Psoas muscle (tissue), 8 donors: Measurements from ENCODE around the gene TRIM37. TPM values are rescaled to one million over a fixed set of nuclear protein-coding genes. Genes with fewer than 3 reads are reported as not detected.
"Not testable (repeated sequence)": the region's sequence is repeated elsewhere in the genome, so short reads cannot be mapped to it uniquely, and the experiment has no call there.

Source experiments
- ATAC-seq, 4 donors: fragments of 200-7000 bp; cut with Tn5 transposase; one replicate each; pipeline ENCODE4 v1.9.1; 2020; ENCODE audit warnings: moderate library complexity in 3 of 4, mild to moderate bottlenecking in 2 of 4
- DNase-seq, 2 donors: peaks; one replicate each; pipeline ENCODE4 v3.0.0-alpha.2; 2020
- H3K27ac ChIP-seq: fragments of 200-600 bp; one replicate; pipeline ENCODE4 v1.8.0; 2022
- H3K27me3 ChIP-seq, 3 donors: fragments of 200-600 bp in 1 of 3; one replicate each; pipeline versions ENCODE4 v1.6.1 to v1.8.0; 2013 to 2022; ENCODE audit warnings: low read length in 2 of 3, mild to moderate bottlenecking in 2 of 3, moderate library complexity in 1 of 3; ENCODE audit not compliant: insufficient read depth in 3 of 3
- H3K36me3 ChIP-seq, 2 donors: fragments of 200-600 bp in 1 of 2; one replicate each; pipeline versions ENCODE4 v1.6.1 to v1.8.0; 2013 to 2022; ENCODE audit warnings: low read depth in 1 of 2, mild to moderate bottlenecking in 1 of 2, moderate library complexity in 1 of 2; ENCODE audit not compliant: insufficient read depth in 1 of 2
- H3K4me1 ChIP-seq: fragments of 200-600 bp; one replicate; pipeline ENCODE4 v1.8.0; 2022
- H3K4me3 ChIP-seq: fragments of 200-600 bp; one replicate; pipeline ENCODE4 v1.8.0; 2022; ENCODE audit warnings: mild to moderate bottlenecking
- H3K9me3 ChIP-seq: fragments of 200-600 bp; one replicate; pipeline ENCODE4 v1.8.0; 2022
- WGBS, 3 donors: extraction: QIAGEN DNeasy Blood & Tissue Kit; methylation state at CpG; one replicate each; pipeline versions ENCODE4 v1.1.6 to v1.1.7; 2013; 5-methylcytosine and 5-hydroxymethylcytosine counted together
- intact Hi-C, 2 donors: fragments of 100-400 bp; cut with DNase I; formaldehyde crosslinking; loops; one replicate each; pipeline versions ENCODE4 v1.11.0 to v1.14.2; 2022
- polyA plus RNA-seq, 3 donors: library from polyadenylated mRNA; stranded (reverse); fragments of 200-250 nt; gene quantifications; one replicate each; pipeline ENCODE4 v1.2.3, GENCODE V29; 2013
- total RNA-seq, 4 donors: library from RNA; stranded (reverse); fragmentation: NEBNext Ultra II Directional in 2 of 4; extraction: Animal tissue kit (Norgen Biotek cat#: 25700) in 2 of 4; gene quantifications; one replicate each; pipeline versions ENCODE4 v1.2.1 to v1.2.4, GENCODE V29; 2021 to 2023
- TF ChIP-seq, protein P1 (sequence below): fragments of 200-600 bp; IDR thresholded peaks from one replicate; pipeline ENCODE4 v1.8.0; 2022; ENCODE audit warnings: antibody characterized with exemption
- donor health status: healthy with polysubstance abuse.
- donor health status: DM: no; HTN: no; CAD: no; lungs with moderate emphysema.
- donor health status: Bipolar disorder and iron deficiency.
- donor health status: healthy.
- donor health status: DM: yes; HTN: yes; CAD: no.
- donor health status: DM: no; HTN: no; CAD: no.
- donor health status: DM: no; HTN: no; CAD: no.
- donor health status: DM: yes; HTN: yes; CAD: no.

The TRIM37 gene
- total and polyA plus RNA-seq, 7 donors, result 6.8 to 17.6 (median 14.2) TPM

DNA sequence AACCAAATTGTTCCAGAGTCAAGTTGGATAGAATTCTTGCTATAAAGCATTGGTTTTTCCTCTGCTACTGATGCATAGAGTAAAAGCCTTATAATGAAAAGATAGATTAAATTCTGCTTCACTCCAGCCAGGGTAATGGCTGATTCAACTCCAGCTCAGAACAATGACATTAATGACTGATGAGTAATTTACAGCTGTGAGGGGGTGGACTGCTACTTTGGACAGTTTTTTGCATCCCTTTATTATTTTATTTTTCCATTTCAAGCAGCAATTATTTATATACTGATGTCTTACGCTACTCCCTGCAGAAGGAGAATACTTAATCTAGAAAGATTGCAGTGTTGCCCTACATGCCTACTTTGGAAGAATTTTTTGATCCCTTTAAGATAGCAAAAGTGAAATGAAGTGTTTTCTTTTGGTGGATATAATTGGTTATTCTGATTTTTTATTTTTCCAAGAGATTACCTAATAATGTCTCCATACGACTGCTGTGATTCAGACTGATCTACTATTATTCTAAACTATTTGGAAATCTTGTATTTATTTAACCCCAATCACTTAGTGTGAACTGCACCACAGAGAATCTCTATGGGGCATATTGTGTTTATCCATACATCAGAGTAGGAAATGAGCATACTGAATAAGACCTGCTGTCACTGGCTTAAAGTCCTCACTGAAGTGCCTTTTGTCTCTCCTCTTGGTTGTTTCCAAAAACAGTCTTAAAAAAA is 149.5 kb downstream of the TRIM37 start:
- DNase-seq (no peak), ATAC-seq (no peak)
- TF ChIP-seq, protein P1, sequence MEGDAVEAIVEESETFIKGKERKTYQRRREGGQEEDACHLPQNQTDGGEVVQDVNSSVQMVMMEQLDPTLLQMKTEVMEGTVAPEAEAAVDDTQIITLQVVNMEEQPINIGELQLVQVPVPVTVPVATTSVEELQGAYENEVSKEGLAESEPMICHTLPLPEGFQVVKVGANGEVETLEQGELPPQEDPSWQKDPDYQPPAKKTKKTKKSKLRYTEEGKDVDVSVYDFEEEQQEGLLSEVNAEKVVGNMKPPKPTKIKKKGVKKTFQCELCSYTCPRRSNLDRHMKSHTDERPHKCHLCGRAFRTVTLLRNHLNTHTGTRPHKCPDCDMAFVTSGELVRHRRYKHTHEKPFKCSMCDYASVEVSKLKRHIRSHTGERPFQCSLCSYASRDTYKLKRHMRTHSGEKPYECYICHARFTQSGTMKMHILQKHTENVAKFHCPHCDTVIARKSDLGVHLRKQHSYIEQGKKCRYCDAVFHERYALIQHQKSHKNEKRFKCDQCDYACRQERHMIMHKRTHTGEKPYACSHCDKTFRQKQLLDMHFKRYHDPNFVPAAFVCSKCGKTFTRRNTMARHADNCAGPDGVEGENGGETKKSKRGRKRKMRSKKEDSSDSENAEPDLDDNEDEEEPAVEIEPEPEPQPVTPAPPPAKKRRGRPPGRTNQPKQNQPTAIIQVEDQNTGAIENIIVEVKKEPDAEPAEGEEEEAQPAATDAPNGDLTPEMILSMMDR, result no peak
- 70 to 74% (median 72%) methylated on average over 2 of the region's 2 CpGs for WGBS, 3 donors
- intact Hi-C loops, result no loop called here
- no peaks in the 10 kb centered on the region for H3K4me1 ChIP-seq
- no peaks in the 10 kb centered on the region for H3K27me3 ChIP-seq
- H3K9me3 ChIP-seq, result no peaks in the 10 kb centered on the region
- no peak overlapping the region for H3K27ac ChIP-seq
- H3K4me3 ChIP-seq, result no peak overlapping the region
- no peaks in the 10 kb centered on the region for H3K36me3 ChIP-seq

DNA sequence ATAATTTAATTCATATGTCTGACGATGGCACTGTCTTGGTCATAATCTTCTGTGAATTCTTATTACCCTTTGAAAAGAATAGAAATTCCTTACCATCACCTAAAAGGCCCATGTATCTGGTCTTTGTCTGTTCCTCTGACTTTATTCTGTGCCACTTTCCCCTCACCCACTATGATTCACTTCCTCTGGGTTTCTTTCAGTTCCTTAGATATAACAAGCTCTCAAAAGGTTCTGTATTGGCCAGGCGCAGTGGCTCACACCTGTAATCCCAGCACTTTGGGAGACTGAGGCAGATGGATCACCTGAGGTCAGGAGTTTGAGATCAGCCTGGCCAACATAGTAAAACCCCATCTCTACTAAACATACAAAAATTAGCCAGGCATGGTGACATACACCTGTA is 152.3 kb downstream of the TRIM37 start:
- DNase-seq, H3K4me3 ChIP-seq, intact Hi-C loops, H3K27ac ChIP-seq, ATAC-seq, H3K27me3 ChIP-seq, H3K36me3 ChIP-seq, H3K4me1 ChIP-seq, H3K9me3 ChIP-seq: not testable (repeated sequence)
- 87 to 93% (median 91%) methylated on average over 2 of the region's 2 CpGs for WGBS, 3 donors

DNA sequence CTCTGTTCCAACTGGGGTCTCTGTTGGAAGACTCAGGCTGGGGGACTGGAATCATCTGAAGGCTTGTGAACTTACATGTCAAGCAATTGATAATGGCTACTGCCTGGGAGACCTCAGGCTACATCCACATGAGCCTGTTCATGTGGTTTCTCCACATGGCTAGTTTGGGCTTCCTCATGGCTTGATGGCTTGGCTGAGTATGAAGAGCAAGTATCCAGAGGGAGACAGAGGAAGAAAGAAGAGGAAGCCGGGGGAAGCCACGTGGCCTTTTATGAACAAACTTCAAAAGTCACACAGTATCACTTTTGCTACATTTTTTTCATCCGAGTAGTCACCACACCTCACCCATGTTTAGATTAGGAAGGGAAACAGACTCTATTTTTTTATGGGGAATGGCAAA is 158.9 kb downstream of the TRIM37 start:
- TF ChIP-seq, protein P1, result no peak
- Histone ChIP-seq H3K4me3 (no peak overlapping the region), H3K27me3 (peaks cover 0 to 3% (median 2%) of the 10 kb centered on the region in 3 donors), H3K9me3 (peaks cover 10% of the 10 kb centered on the region), H3K27ac (no peak overlapping the region), H3K4me1 (no peaks in the 10 kb centered on the region), H3K36me3 (no peaks in the 10 kb centered on the region)
- intact Hi-C loops, result no loop called here
- ATAC-seq (no peak), DNase-seq (no peak)
- WGBS, 3 donors, result 79 to 83% (median 82%) methylated on average over 3 of the region's 3 CpGs

DNA sequence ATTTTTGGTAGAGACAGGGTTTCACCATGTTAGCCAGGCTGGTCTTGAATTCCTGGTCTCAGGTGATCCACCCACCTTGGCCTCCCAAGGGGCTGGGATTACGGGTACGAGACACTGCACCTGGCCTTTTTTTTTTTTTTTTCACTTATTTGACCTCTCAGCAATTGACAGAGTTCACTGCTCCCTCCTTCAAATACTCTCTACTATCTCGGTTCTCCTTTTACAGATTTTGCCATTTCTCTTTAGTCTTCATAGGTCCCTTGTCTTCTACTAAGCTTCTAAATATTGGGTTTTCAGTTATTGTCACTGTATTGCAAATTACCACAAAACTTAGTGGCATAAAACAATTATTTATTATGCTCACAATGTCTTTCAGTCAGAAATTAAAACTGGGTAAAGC is 159.3 kb downstream of the TRIM37 start:
- ATAC-seq, result no peak
- Histone ChIP-seq H3K36me3 (no peaks in the 10 kb centered on the region), H3K9me3 (peaks cover 10% of the 10 kb centered on the region), H3K27me3 (peaks cover 0 to 3% (median 2%) of the 10 kb centered on the region in 3 donors), H3K4me1 (no peaks in the 10 kb centered on the region), H3K27ac (no peak overlapping the region), H3K4me3 (no peak overlapping the region)
- WGBS, 3 donors, result 86 to 92% (median 87%) methylated on average over 3 of the region's 3 CpGs
- no peak for DNase-seq
- TF ChIP-seq, protein P1, result no peak
- intact Hi-C loops, result no loop called here

DNA sequence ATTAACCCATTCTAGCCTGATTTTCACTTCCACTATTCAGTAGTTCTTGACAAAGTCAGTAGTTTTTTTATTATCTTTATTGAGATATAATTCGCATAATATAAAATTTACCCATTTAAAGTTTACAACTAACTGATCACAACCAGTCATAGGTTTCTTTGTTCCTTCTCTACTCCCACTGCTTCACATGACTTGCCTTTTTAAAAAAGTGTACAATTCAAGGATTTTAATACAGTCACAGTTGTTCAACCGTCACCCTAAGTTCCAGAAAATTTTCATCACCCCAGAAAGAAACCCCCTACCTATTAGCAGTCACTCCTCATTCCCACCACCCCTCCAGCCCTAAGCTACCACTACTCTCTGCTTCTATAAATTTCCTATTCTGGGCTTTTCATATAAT is 162.5 kb downstream of the TRIM37 start:
- Histone ChIP-seq H3K27ac (no peak overlapping the region), H3K4me3 (no peak overlapping the region), H3K27me3 (peaks cover 0 to 3% (median 2%) of the 10 kb centered on the region in 3 donors), H3K9me3 (peaks cover 3% of the 10 kb centered on the region), H3K4me1 (no peaks in the 10 kb centered on the region), H3K36me3 (no peaks in the 10 kb centered on the region)
- 66 to 78% (median 75%) methylated on average over 2 of the region's 2 CpGs for WGBS, 3 donors
- TF ChIP-seq, protein P1, result no peak
- no peak for DNase-seq
- intact Hi-C loops, result no loop called here
- no peak for ATAC-seq
